CD4-positive, alpha-beta memory T cell (primary cell): ENCODE measurements around the gene RAD52. TPM values are rescaled to one million over a fixed set of nuclear protein-coding genes. Genes with fewer than 3 reads are reported as not detected.

Experiments
- CTCF ChIA-PET: fragments of 350-600 bp; sonication (Branson Sonifier 250); formaldehyde crosslinking; loops from one replicate; lab custom pipeline; 2021; ENCODE audit warnings: inconsistent platforms; ENCODE audit not compliant: partially characterized antibody; lab: Charles Lee
- POLR2A ChIA-PET: fragments of 350-600 bp; sonication (Branson Sonifier 250); formaldehyde crosslinking; loops from one replicate; lab custom pipeline; 2021; ENCODE audit not compliant: partially characterized antibody; lab: Charles Lee
- DNase-seq, 5 donors: peaks; one replicate each; pipeline versions ENCODE4 v3.0.0 to v3.0.0-alpha.2; 2020 to 2022; ENCODE audit warnings: mixed read lengths in 1 of 5
- H3K27ac ChIP-seq: one replicate; pipeline ENCODE4 v1.7.0; 2013; ENCODE audit warnings: low read depth, low read length
- H3K27me3 ChIP-seq: 2 replicates; pipeline ENCODE4 v1.7.0; 2013; ENCODE audit warnings: mild to moderate bottlenecking, low read length, moderate library complexity; ENCODE audit not compliant: insufficient read depth
- H3K36me3 ChIP-seq: 2 replicates; pipeline ENCODE4 v1.7.0; 2013; ENCODE audit warnings: mild to moderate bottlenecking, low read length, moderate library complexity; ENCODE audit not compliant: insufficient read depth
- H3K4me1 ChIP-seq: 2 replicates; pipeline ENCODE4 v1.7.0; 2013; ENCODE audit warnings: mild to moderate bottlenecking, low read length, moderate library complexity; ENCODE audit not compliant: insufficient read depth
- H3K4me3 ChIP-seq, 2 donors: one replicate each; pipeline ENCODE4 v1.7.0; 2013; ENCODE audit warnings: low read length in 2 of 2, mild to moderate bottlenecking in 1 of 2
- H3K9me3 ChIP-seq, 2 donors: one replicate each; pipeline ENCODE4 v1.7.0; 2013; ENCODE audit warnings: low read length in 2 of 2, control low read depth in 1 of 2; ENCODE audit not compliant: control insufficient read depth in 1 of 2
- H3K27ac Mint-ChIP-seq, 7 donors: one replicate each; pipeline ENCODE4 v1.8.0; 2020 to 2021; ENCODE audit warnings: mixed read lengths in 7 of 7, mild to moderate bottlenecking in 6 of 7, inconsistent platforms in 3 of 7, moderate library complexity in 3 of 7
- H3K27me3 Mint-ChIP-seq, 2 donors: one replicate each; pipeline ENCODE4 v1.8.0; 2020 to 2021; ENCODE audit warnings: mixed read lengths in 2 of 2
- H3K36me3 Mint-ChIP-seq, 2 donors: one replicate each; pipeline ENCODE4 v1.8.0; 2020 to 2021; ENCODE audit warnings: mixed read lengths in 2 of 2, inconsistent platforms in 1 of 2, mild to moderate bottlenecking in 1 of 2
- H3K4me1 Mint-ChIP-seq, 4 donors: one replicate each; pipeline ENCODE4 v1.8.0; 2020 to 2021; ENCODE audit warnings: mixed read lengths in 4 of 4, mild to moderate bottlenecking in 1 of 4
- H3K4me3 Mint-ChIP-seq, 8 donors: one replicate each; pipeline ENCODE4 v1.8.0; 2020 to 2021; ENCODE audit warnings: mixed read lengths in 8 of 8, mild to moderate bottlenecking in 7 of 8, moderate library complexity in 6 of 8, inconsistent platforms in 3 of 8
- H3K9me3 Mint-ChIP-seq, 8 donors: one replicate each; pipeline ENCODE4 v1.8.0; 2020 to 2021; ENCODE audit warnings: mixed read lengths in 8 of 8, mild to moderate bottlenecking in 5 of 8, inconsistent platforms in 3 of 8, moderate library complexity in 1 of 8
- intact Hi-C: fragments of 100-400 bp; cut with micrococcal nuclease; formaldehyde crosslinking; loops from one replicate; pipeline ENCODE4 v1.15.1; 2023
- polyA plus RNA-seq, 2 donors: library from polyadenylated mRNA; unstranded; fragments of 300-500 nt; fragmentation: Illumina TruSeq; gene quantifications; one replicate each; pipeline ENCODE4 v1.2.3, GENCODE V29; 2021
- total RNA-seq, 2 experiments: library from RNA; stranded (reverse); gene quantifications; one replicate each; pipeline ENCODE4 v1.2.3, GENCODE V29; 2021

RAD52 gene
- total and polyA plus RNA-seq, 4 experiments from 2014 or later = 0.26 to 31.5 (median 17.9) TPM

- POLR2A ChIA-PET = no interaction called here
- Mint-ChIP-seq H3K36me3 (no peaks in the 10 kb centered on the region), H3K27ac (no peak overlapping the region), H3K27me3 (no peaks in the 10 kb centered on the region), H3K4me3 (no peak overlapping the region), H3K4me1 (no peaks in the 10 kb centered on the region), H3K9me3 (no peaks in the 10 kb centered on the region)
- intact Hi-C loops = no loop called here
- no peak overlapping the region for H3K4me3 ChIP-seq
- DNase-seq = no peak
- no peak overlapping the region for H3K27ac ChIP-seq
- CTCF ChIA-PET = no interaction called here
- H3K4me1 ChIP-seq = no peaks in the 10 kb centered on the region
- no peaks in the 10 kb centered on the region for H3K9me3 ChIP-seq
- H3K27me3 ChIP-seq = no peaks in the 10 kb centered on the region
- no peaks in the 10 kb centered on the region for H3K36me3 ChIP-seq
Measured at GRCh38 chr12:967641-968040, 18.1 kb upstream of the RAD52 start.

DNA sequence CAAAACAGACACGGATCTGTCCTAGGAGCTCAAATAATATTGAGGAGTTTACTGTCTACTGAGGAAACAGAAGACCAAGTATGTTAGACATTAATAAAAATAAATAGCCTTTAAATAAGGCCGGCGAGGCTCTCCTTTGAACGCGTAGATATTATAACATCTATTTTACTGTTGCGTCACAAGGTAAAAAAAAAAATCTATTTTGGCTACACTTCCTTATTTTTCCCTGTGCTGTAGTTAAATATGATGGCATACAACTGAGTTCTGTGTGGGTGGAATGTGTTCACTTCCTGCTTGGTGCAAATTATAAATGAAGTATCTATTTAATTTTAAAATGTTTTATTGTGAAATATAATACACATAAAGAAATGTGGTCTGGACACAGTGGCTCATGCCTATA, 17.2 kb upstream of the RAD52 start:
- H3K27ac Mint-ChIP-seq = no peak overlapping the region
- H3K27me3 ChIP-seq = no peaks in the 10 kb centered on the region
- H3K36me3 Mint-ChIP-seq = no peaks in the 10 kb centered on the region
- no peaks in the 10 kb centered on the region for H3K4me1 ChIP-seq
- ChIA-PET POLR2A (no interaction called here), CTCF (no interaction called here)
- no peaks in the 10 kb centered on the region for H3K9me3 Mint-ChIP-seq
- DNase-seq = no peak
- H3K9me3 ChIP-seq = no peaks in the 10 kb centered on the region
- H3K27ac ChIP-seq = no peak overlapping the region
- no peaks in the 10 kb centered on the region for H3K4me1 Mint-ChIP-seq
- intact Hi-C loops = no loop called here
- no peaks in the 10 kb centered on the region for H3K36me3 ChIP-seq
- no peak overlapping the region for H3K4me3 ChIP-seq
- H3K4me3 Mint-ChIP-seq = no peak overlapping the region
- no peaks in the 10 kb centered on the region for H3K27me3 Mint-ChIP-seq

DNA sequence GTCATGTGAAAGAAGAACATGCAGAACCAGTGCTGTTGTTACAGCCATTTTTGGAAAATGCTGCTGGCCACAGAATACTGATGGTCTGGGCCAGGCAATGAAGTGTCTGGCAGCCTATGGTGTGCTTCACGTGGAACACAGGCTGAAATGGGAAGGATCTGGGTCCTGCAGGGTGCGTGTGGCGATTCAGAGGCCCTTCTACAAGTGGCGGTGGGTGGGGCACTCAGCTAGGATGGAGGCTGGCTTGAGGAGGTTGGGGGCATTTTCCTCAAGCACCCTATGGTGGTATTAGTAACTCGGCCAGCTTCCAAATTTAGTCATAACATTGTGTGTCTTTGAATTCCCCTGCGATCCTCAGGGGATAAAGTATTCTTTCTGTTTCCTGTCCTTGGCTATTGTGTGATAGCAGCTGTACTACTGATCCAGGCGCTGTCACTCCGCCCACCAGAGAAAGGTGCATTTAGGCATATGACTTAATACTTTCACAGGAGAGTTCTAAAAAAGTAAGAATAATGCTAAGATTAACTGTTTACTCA, 9.2 kb upstream of the RAD52 start:
- CTCF ChIA-PET = interaction anchor here (0.6 kb wide), 1 partner anchor 627 kb away, joined by 3 read pairs; no protein-coding TSS in a partner anchor
- no peaks in the 10 kb centered on the region for H3K9me3 Mint-ChIP-seq
- POLR2A ChIA-PET = no interaction called here
- no peaks in the 10 kb centered on the region for H3K36me3 ChIP-seq
- no peak overlapping the region for H3K27ac Mint-ChIP-seq
- no peaks in the 10 kb centered on the region for H3K27me3 Mint-ChIP-seq
- no peak for DNase-seq
- no peak overlapping the region for H3K4me3 ChIP-seq
- no peaks in the 10 kb centered on the region for H3K36me3 Mint-ChIP-seq
- H3K9me3 ChIP-seq = no peaks in the 10 kb centered on the region
- no peaks in the 10 kb centered on the region for H3K27me3 ChIP-seq
- H3K4me1 ChIP-seq = no peaks in the 10 kb centered on the region
- no peak overlapping the region for H3K4me3 Mint-ChIP-seq
- intact Hi-C loops = no loop called here
- no peak overlapping the region for H3K27ac ChIP-seq
- no peaks in the 10 kb centered on the region for H3K4me1 Mint-ChIP-seq

- H3K36me3 ChIP-seq = no peaks in the 10 kb centered on the region
- H3K4me3 ChIP-seq = no peak overlapping the region
- no peaks in the 10 kb centered on the region for H3K4me1 ChIP-seq
- intact Hi-C loops = no loop called here
- no peak for DNase-seq
- H3K27ac ChIP-seq = no peak overlapping the region
- Mint-ChIP-seq H3K27me3 (no peaks in the 10 kb centered on the region), H3K9me3 (no peaks in the 10 kb centered on the region), H3K36me3 (no peaks in the 10 kb centered on the region), H3K4me1 (no peaks in the 10 kb centered on the region), H3K27ac (no peak overlapping the region), H3K4me3 (no peak overlapping the region)
- CTCF ChIA-PET = no interaction called here
- H3K9me3 ChIP-seq = no peaks in the 10 kb centered on the region
- H3K27me3 ChIP-seq = no peaks in the 10 kb centered on the region
- POLR2A ChIA-PET = no interaction called here
Measured at GRCh38 chr12:955939-956338, 6.4 kb upstream of the RAD52 start.

- no peak overlapping the region for H3K27ac ChIP-seq
- DNase-seq = no peak
- no peaks in the 10 kb centered on the region for H3K36me3 ChIP-seq
- H3K4me1 ChIP-seq = no peaks in the 10 kb centered on the region
- intact Hi-C loops = no loop called here
- Mint-ChIP-seq H3K36me3 (no peaks in the 10 kb centered on the region), H3K9me3 (no peaks in the 10 kb centered on the region), H3K4me1 (peaks cover 0 to 3% (median 1%) of the 10 kb centered on the region in 4 donors), H3K27me3 (no peaks in the 10 kb centered on the region), H3K4me3 (no peak overlapping the region), H3K27ac (no peak overlapping the region)
- CTCF ChIA-PET = no interaction called here
- POLR2A ChIA-PET = no interaction called here
- H3K27me3 ChIP-seq = no peaks in the 10 kb centered on the region
- H3K9me3 ChIP-seq = no peaks in the 10 kb centered on the region
- H3K4me3 ChIP-seq = no peak overlapping the region
Measured at GRCh38 chr12:954741-955140, 5.2 kb upstream of the RAD52 start.

DNA sequence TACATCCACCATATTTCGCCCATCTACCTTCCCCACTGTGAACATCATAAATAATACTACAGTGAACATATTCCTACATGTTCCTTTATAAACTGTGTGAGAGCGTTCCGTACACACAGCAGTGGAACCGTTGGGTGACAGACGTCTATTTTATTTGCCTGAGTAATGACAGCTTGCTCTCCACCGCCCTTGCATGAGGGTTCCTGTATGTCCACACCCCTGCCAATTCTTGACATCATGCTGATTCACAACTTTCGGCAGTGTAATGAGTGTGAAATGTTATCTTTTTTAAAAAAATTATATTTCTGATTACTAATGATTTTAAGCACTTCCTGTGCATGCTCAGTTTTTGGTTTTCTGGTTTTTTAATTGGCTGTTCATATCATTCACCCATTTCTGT, 4.3 kb upstream of the RAD52 start:
- no peak overlapping the region for H3K27ac ChIP-seq
- Mint-ChIP-seq H3K9me3 (no peaks in the 10 kb centered on the region), H3K4me3 (no peak overlapping the region), H3K36me3 (peaks cover 0 to 9% of the 10 kb centered on the region in 2 donors), H3K4me1 (peaks cover 3 to 12% (median 6%) of the 10 kb centered on the region in 4 donors), H3K27ac (no peak overlapping the region), H3K27me3 (no peaks in the 10 kb centered on the region)
- DNase-seq = no peak
- intact Hi-C loops = no loop called here
- H3K4me3 ChIP-seq = no peak overlapping the region
- no peaks in the 10 kb centered on the region for H3K36me3 ChIP-seq
- POLR2A ChIA-PET = no interaction called here
- no peaks in the 10 kb centered on the region for H3K27me3 ChIP-seq
- H3K4me1 ChIP-seq = peaks cover under 1% of the 10 kb centered on the region
- CTCF ChIA-PET = interaction anchor here (0.9 kb wide), 1 partner anchor 140 kb away, joined by 3 read pairs; no protein-coding TSS in a partner anchor
- H3K9me3 ChIP-seq = no peaks in the 10 kb centered on the region

GRCh38 chr12:951176-951575, 1.7 kb upstream of the RAD52 start:
- H3K4me3 Mint-ChIP-seq = peak overlapping the region in 5 of 8 donors; percentile 10 to 55 (median 34)
- H3K27ac ChIP-seq = no peak overlapping the region
- H3K36me3 ChIP-seq = no peaks in the 10 kb centered on the region
- H3K9me3 Mint-ChIP-seq = no peaks in the 10 kb centered on the region
- no peak for DNase-seq
- ChIA-PET POLR2A (interaction anchor here (0.6 kb wide), 1 partner anchor 110 kb away, joined by 4 read pairs; no protein-coding TSS in a partner anchor), CTCF (interaction anchor here (0.6 to 3.5 kb wide), 7 partner anchors 39 to 375 kb away, joined by 3 to 26 read pairs (median 4); no protein-coding TSS in a partner anchor)
- H3K27ac Mint-ChIP-seq = peak overlapping the region in 4 of 7 donors; percentile 22 to 94 (median 52)
- no peaks in the 10 kb centered on the region for H3K27me3 Mint-ChIP-seq
- peaks cover 12 to 31% (median 22%) of the 10 kb centered on the region in 4 donors for H3K4me1 Mint-ChIP-seq
- peaks cover 0 to 10% of the 10 kb centered on the region in 2 donors for H3K36me3 Mint-ChIP-seq
- intact Hi-C loops = no loop called here
- H3K27me3 ChIP-seq = no peaks in the 10 kb centered on the region
- H3K9me3 ChIP-seq = no peaks in the 10 kb centered on the region
- H3K4me3 ChIP-seq = no peak overlapping the region
- H3K4me1 ChIP-seq = peaks cover 19% of the 10 kb centered on the region
